Measurements from ENCODE around the gene EPC1.

DNA sequence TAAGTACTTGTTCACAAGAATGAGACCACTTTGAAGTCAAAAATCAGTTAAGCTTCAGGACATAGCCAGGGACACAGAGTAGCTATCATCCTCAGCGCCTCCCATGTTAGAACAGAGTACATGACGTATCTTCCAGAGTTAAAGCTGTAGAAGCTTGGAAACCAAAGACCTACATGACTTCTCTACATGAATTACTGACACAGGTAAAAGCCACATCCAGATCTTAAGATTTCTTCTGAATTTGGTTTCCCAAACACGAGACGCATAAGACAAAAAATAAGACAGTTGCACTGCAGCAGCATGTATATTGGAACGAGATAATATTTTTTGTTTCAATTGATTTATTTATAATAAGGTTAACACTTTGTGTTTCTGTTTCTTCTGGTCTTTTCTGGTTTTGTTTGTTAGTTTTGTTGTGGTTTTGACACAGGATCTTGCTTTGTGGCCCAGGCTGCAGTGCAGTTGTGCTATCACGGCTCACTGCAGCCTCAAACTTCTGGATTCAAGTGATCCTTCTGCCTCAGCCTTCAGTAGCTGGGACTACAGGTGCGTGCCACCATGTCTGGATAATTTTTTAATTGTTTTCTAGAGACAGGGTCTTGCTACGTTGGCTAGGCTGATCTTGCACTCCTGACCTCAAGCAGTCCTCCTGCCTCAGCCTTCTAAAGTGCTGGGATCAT is 10.2 kb upstream of the EPC1 start:
- no peak for TF ChIP-seq ZNF302 (CRISPR knock-in tag; IDR thresholded peaks at IDR 0.05)
- TF ChIP-seq, protein P1, sequence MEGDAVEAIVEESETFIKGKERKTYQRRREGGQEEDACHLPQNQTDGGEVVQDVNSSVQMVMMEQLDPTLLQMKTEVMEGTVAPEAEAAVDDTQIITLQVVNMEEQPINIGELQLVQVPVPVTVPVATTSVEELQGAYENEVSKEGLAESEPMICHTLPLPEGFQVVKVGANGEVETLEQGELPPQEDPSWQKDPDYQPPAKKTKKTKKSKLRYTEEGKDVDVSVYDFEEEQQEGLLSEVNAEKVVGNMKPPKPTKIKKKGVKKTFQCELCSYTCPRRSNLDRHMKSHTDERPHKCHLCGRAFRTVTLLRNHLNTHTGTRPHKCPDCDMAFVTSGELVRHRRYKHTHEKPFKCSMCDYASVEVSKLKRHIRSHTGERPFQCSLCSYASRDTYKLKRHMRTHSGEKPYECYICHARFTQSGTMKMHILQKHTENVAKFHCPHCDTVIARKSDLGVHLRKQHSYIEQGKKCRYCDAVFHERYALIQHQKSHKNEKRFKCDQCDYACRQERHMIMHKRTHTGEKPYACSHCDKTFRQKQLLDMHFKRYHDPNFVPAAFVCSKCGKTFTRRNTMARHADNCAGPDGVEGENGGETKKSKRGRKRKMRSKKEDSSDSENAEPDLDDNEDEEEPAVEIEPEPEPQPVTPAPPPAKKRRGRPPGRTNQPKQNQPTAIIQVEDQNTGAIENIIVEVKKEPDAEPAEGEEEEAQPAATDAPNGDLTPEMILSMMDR (IDR thresholded peaks at IDR 0.05), result no peak
- TF ChIP-seq CHD2 (IDR thresholded peaks at IDR 0.05; ENCODE audit: low read length, partially characterized antibody), result no peak
- no peak for TF ChIP-seq EP300 (IDR thresholded peaks at IDR 0.05)
- no peak for TF ChIP-seq RARB (CRISPR knock-in tag; IDR thresholded peaks at IDR 0.05)
- TF ChIP-seq, protein P2, sequence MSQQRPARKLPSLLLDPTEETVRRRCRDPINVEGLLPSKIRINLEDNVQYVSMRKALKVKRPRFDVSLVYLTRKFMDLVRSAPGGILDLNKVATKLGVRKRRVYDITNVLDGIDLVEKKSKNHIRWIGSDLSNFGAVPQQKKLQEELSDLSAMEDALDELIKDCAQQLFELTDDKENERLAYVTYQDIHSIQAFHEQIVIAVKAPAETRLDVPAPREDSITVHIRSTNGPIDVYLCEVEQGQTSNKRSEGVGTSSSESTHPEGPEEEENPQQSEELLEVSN (IDR thresholded peaks at IDR 0.05; ENCODE audit: borderline replicate concordance, low read depth), result no peak
- no peak for TF ChIP-seq SMC3 (IDR thresholded peaks at IDR 0.05)
- TF ChIP-seq POLR2A (IDR thresholded peaks at IDR 0.05; ENCODE audit: low read length), result no peak
- no peak for TF ChIP-seq RAD21 (conservative IDR thresholded peaks at IDR 0.05 in 1 of 2, IDR thresholded peaks at IDR 0.05 in 1 of 2)
- no peak for TF ChIP-seq ZFP36 (IDR thresholded peaks at IDR 0.05; ENCODE audit: borderline replicate concordance, partially characterized antibody)

Measured in A549 (cell line).